ENCODE results near the gene MEGF6. TPM values are rescaled to one million over a fixed set of nuclear protein-coding genes. Genes with fewer than 3 reads are reported as not detected.

The MEGF6 gene
- total RNA-seq, 6 experiments from 2014 or later = 2.2 to 9.6 (median 4.4) TPM

GRCh38 chr1:3571263-3571662 is 40.0 kb downstream of the MEGF6 start:
- Histone ChIP-seq H3K27ac (no peak overlapping the region), H3K27me3 (no peaks in the 10 kb centered on the region), H3K9me3 (no peaks in the 10 kb centered on the region), H3K36me3 (no peaks in the 10 kb centered on the region), H3K4me1 (no peaks in the 10 kb centered on the region), H3K4me3 (no peak overlapping the region)
- intact Hi-C loops (cut with DNase I) = no loop called here
- no CpG with 5 or more reads among the region's 6 CpGs for WGBS (ENCODE audit: insufficient coverage, low coverage, low lambda C conversion rate, missing lambda C conversion rate)
- no peak for DNase-seq
- ATAC-seq = no peak
- TF ChIP-seq POLR2A (IDR thresholded peaks at IDR 0.05) (no peak), CTCF (IDR thresholded peaks at IDR 0.05) (no peak)

GRCh38 chr1:3570066-3570986 is 41.0 kb downstream of the MEGF6 start:
- Histone ChIP-seq H3K36me3 (no peaks in the 10 kb centered on the region), H3K9me3 (no peaks in the 10 kb centered on the region), H3K27me3 (no peaks in the 10 kb centered on the region), H3K27ac (no peak overlapping the region), H3K4me1 (no peaks in the 10 kb centered on the region), H3K4me3 (no peak overlapping the region)
- TF ChIP-seq CTCF (IDR thresholded peaks at IDR 0.05) (no peak), POLR2A (IDR thresholded peaks at IDR 0.05) (no peak)
- 64% methylated on average over 6 of the region's 21 CpGs for WGBS (ENCODE audit: insufficient coverage, low coverage, low lambda C conversion rate, missing lambda C conversion rate)
- intact Hi-C loops (cut with DNase I) = no loop called here
- DNase-seq = no peak
- ATAC-seq = no peak

GRCh38 chr1:3569436-3569835 is 41.9 kb downstream of the MEGF6 start:
- no peak for ATAC-seq
- H3K4me1 ChIP-seq = no peaks in the 10 kb centered on the region
- H3K36me3 ChIP-seq = no peaks in the 10 kb centered on the region

GRCh38 chr1:3568815-3569435 is 42.4 kb downstream of the MEGF6 start:
- no peaks in the 10 kb centered on the region for H3K27me3 ChIP-seq
- H3K9me3 ChIP-seq = no peaks in the 10 kb centered on the region
- intact Hi-C loops (cut with DNase I) = no loop called here
- no peak for ATAC-seq
- H3K36me3 ChIP-seq = no peaks in the 10 kb centered on the region
- DNase-seq = no peak
- H3K4me3 ChIP-seq = no peak overlapping the region
- no peak overlapping the region for H3K27ac ChIP-seq
- H3K4me1 ChIP-seq = no peaks in the 10 kb centered on the region
- TF ChIP-seq POLR2A (IDR thresholded peaks at IDR 0.05) (no peak), CTCF (IDR thresholded peaks at IDR 0.05) (no peak)
- WGBS (ENCODE audit: insufficient coverage, low coverage, low lambda C conversion rate, missing lambda C conversion rate) = 60% methylated on average over 1 of the region's 13 CpGs

More at GRCh38 chr1:3569436-3569835, 41.9 kb downstream of the MEGF6 start:
- intact Hi-C loops (cut with DNase I) = no loop called here
- TF ChIP-seq POLR2A (IDR thresholded peaks at IDR 0.05) (no peak), CTCF (IDR thresholded peaks at IDR 0.05) (no peak)
- H3K27ac ChIP-seq = no peak overlapping the region
- no CpG with 5 or more reads among the region's 8 CpGs for WGBS (ENCODE audit: insufficient coverage, low coverage, low lambda C conversion rate, missing lambda C conversion rate)
- H3K27me3 ChIP-seq = no peaks in the 10 kb centered on the region
- no peak overlapping the region for H3K4me3 ChIP-seq
- DNase-seq = no peak
- no peaks in the 10 kb centered on the region for H3K9me3 ChIP-seq

Measured in right lobe of liver (tissue), 6 donors.